Activated CD8-positive, alpha-beta memory T cell treated with anti-CD3 and anti-CD28 coated beads for 36 hours (primary cell): Measurements from ENCODE around the gene SHROOM3. TPM values are rescaled to one million over a fixed set of nuclear protein-coding genes. Genes with fewer than 3 reads are reported as not detected.

ENCODE experiments used
- CTCF ChIA-PET: fragments of 350-600 bp; sonication (Branson Sonifier 250); formaldehyde crosslinking; loops from one replicate; lab custom pipeline; 2021; ENCODE audit warnings: antibody characterized with exemption; lab: Charles Lee
- POLR2A ChIA-PET: fragments of 350-600 bp; sonication (Branson Sonifier 250); formaldehyde crosslinking; loops from one replicate; lab custom pipeline; 2021; ENCODE audit warnings: antibody characterized with exemption; lab: Charles Lee
- total RNA-seq, 2 experiments: library from RNA; stranded (reverse); gene quantifications; one replicate each; pipeline ENCODE4 v1.2.3, GENCODE V29; 2021

Gene SHROOM3
- total RNA-seq, 2 experiments from 2014 or later, result not detected

GRCh38 chr4:76556452-76556851 lies 121.4 kb downstream of the SHROOM3 start:
- ChIA-PET POLR2A (no interaction called here), CTCF (no interaction called here)

GRCh38 chr4:76558396-76559235 lies 123.6 kb downstream of the SHROOM3 start:
- CTCF ChIA-PET, result no interaction called here
- POLR2A ChIA-PET, result no interaction called here

DNA sequence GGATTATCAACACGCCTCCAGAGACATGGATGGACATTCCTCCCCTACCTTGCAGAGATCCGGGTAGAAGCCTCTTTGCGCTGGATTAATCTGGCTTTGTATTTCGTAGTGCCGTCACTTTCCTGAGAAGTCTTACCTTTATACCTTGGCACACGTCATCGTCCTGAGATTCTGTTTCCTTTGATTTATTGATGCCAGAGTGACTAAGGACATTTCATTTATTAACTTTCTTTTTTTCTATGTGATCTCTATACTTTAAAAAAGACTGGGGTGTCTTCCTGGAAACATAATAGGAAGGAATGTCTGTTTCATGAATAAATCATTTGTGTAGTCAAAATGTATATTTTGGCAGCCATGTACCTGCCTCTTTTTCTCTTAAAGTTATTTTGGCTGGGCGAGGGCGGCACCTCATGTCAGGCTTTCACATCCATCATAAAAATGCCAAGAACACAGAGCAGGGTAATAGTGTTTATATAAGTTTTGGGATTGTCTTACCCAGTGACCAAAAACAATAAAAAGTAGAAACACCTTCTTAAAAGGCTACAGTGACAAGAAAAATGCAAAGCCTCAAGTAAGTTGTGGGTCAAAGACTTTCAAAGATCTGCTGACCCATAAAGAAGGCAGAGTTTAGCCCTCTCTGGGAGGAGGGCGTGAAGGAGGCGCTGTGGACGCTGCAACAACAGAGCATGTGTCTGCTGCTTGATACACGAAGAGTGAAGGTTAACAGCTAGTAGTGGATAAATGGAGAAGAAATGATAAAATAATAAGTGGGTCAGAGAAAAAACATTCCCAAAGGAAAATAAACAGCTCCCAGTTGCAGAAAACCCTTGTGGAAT lies 124.4 kb downstream of the SHROOM3 start:
- ChIA-PET POLR2A (no interaction called here), CTCF (no interaction called here)

DNA sequence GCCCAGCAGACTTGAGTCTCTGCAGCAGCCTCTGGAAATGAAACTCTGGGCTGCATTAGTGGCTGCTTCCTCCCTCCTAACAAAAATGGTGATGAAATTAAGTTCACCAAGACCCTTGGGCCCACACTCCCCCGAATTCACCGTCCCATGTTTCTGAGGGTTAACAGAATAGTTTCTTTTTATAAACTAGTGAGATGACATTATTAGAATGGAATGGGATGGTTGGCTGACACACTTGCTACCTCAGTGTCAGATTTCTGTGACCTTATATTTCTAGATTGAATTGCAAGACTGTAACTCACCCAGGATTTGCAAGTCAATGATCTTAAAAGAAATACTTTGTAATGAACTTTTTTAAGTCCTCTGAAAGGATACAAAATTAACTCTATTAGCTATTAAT lies 127.1 kb downstream of the SHROOM3 start:
- CTCF ChIA-PET, result no interaction called here
- POLR2A ChIA-PET, result no interaction called here

GRCh38 chr4:76562836-76563453 lies 127.9 kb downstream of the SHROOM3 start:
- ChIA-PET POLR2A (no interaction called here), CTCF (no interaction called here)

DNA sequence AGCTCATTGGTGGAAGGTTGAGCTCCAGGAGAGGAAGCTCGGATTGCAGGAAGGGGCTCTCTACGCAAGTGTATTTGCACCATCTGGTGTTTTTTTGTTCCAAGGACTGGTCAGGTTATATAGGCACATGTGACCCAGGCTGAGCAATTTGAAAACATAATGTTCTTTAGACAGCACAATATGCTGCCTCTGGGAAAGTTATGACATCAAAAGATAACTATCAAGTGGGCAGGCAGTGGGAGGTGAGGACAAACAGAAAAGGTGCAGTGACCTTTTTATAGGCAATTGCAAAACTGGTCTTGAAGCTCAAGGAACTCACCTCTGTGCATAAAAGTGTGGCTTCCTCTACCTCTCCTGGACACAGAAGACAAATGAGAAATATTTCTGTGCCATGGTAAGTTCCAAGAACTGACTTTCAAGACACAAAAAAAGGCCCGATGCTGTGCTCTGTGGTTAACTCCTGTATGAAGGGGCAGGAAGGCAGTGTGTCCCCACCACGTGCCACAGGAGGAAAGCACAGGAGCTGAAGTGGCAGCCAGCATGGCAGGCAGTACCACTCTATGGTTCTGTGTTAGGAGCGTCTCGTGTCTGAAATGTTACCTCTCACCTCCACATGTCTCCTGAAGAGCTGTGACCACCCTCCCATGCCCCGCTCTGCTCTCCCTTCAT lies 128.6 kb downstream of the SHROOM3 start:
- ChIA-PET CTCF (no interaction called here), POLR2A (no interaction called here)

DNA sequence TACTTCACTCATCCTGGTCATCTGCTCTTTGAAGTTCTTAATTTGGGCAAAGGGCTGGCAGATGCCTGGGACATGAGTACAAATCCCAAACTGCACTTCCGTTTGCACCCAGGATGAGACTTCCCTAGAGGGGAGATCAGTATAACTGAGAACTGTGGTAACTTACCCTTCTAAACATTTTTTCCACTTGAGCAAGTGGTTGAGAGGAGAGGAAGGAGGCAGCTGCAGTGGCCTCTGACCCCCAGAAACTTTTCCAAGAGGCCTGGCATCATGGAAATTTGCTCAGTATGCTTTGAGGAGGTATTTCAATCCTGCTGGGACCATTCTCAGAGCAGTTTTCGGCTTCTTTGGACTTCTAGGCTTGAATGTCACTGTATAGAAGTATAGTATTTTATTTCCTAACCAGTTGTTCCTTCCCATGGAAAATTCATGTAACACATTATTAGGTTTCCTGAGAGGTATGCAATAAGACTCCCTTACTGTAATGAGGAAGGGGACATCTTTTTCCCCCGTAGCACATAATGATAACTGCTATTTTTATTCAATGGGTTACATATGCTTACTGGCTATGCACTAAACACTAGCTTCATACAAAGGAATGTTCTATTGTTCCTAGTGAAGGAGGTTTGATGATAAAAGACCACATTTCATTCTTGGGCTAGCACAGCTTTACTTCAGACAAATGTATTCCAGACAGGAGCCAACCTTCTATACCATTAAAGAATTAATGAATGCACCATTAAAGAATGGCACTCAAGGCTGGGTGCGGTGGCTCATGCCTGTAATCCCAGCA lies 129.3 kb downstream of the SHROOM3 start:
- POLR2A ChIA-PET, result no interaction called here
- CTCF ChIA-PET, result no interaction called here

- ChIA-PET CTCF (no interaction called here), POLR2A (no interaction called here)
These were observed 133.2 kb downstream of the SHROOM3 start for GRCh38 chr4:76568262-76568661.

GRCh38 chr4:76569225-76569624 lies 134.2 kb downstream of the SHROOM3 start:
- ChIA-PET CTCF (no interaction called here), POLR2A (no interaction called here)

DNA sequence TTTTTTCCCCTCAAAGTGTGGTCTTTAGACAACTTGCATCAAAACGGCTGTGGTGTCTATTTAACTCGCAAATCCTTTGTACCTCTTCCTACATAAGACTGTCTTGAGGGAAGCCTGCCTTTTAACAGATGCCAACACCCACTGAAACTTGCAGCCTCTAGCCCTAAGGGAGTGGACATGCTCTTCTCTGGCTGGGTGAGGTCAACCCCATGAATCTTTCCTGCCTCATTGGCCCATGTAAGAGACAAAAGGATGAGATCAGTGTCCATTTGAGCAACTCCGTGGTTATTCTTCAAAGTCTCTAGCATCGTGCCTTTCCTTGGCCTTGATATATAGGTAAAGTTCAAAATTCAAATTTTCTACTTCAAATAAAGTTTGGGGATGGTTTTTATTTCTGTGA lies 134.7 kb downstream of the SHROOM3 start:
- CTCF ChIA-PET, result no interaction called here
- POLR2A ChIA-PET, result no interaction called here

DNA sequence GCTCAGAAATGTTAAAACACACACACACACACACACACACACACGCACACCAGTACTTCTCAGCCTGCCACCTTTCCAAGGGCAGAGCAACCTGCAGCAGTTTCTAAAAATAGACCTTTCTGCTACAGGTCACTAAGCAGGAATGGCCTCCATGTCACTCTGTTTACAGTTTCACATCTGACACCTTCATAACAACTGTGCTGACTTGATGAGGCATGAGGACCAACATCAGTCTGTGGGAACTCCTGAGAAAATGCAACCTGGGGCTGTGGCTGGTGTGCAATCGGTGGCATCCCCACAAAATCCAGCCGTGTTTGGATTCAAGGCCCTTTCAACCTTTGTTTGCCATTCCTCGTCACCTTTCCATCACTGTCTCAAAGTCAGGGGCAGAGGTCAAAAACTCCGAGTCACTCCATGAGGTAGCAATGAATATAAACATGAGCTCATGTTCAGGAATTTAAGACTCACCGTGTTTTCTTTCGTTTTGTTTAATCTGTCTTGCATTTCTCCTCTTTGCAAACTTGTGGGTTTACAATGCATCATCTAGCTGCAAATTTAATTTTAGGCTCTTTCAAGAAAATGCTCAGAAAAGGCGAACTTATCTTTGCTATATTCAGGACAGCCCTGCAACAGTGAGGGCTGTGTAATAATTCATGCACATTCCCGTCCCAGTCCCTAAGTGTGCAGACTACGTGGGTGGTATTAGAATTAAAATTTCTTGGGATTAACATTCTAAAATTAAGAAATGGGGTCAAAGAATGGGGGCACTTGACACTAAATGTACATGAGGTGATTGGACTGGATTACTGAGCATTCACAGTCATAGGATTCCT lies 135.3 kb downstream of the SHROOM3 start:
- CTCF ChIA-PET, result no interaction called here
- POLR2A ChIA-PET, result no interaction called here

- CTCF ChIA-PET, result no interaction called here
- POLR2A ChIA-PET, result no interaction called here
These were observed 136.2 kb downstream of the SHROOM3 start for GRCh38 chr4:76571274-76571673.

- CTCF ChIA-PET, result no interaction called here
- POLR2A ChIA-PET, result no interaction called here
These were observed 137.2 kb downstream of the SHROOM3 start for GRCh38 chr4:76572224-76572623.

GRCh38 chr4:76576824-76577223 lies 141.8 kb downstream of the SHROOM3 start:
- ChIA-PET CTCF (no interaction called here), POLR2A (no interaction called here)

DNA sequence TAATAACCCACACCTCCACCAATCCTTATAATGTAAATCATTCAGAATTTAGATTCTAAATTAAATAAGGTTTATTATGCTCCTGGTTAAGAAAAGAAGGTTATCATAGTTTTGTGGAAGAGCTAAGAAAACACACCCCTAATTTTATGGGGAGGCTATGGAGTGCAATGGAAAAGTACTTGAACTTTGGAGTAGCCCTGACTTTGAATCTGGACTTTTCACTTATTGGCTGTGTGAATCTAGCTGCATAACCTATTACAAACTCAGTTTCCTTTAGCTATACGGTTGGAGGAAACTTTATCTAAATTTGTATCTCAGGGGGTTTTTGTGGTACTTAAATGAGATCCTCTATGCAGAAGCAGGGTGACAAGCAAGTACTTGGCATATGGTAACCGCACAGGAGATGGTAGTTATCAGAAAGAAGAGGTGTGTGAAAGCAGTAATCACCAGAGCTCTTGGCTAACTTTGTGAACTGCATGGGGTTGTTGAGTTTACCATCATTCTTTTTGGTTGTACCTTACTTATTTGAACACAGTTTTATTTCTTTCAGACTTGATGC lies 143.1 kb downstream of the SHROOM3 start:
- ChIA-PET CTCF (no interaction called here), POLR2A (no interaction called here)

DNA sequence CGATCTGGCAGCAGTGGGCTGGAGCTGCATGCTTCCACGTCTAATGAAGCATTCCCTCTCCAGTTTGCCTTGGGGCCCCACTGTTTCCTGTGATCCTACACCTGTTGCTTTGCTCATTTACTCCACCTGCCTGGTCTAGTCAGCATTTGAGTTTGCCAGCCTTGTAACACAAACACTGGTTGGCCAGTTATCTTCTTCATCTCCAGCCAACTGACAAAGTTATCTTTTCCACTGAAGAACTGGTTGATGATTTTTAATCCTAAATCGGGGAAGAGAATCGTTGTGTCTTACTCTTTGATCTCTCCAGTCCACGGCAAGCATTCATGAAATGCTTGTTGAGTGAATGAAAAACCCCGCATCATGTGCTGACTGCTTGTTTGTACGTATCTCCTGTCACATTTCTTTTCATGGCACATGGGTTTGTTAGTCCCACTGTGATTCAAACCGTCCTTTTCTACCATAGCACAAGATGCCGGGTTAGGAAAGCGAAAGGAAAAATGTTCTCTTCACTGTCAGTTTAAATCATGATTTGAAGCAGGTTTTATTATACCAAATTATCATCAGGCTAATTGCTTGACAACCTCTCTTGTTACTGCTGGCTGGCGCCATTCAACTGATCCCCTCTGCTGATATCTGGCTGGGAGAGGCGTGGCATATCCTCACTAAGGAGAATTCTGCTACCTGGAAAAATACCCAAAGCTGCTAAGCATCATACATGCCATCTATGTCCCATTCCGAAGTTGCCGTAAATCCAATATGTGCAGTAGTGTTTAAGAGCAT lies 144.8 kb downstream of the SHROOM3 start:
- CTCF ChIA-PET, result no interaction called here
- POLR2A ChIA-PET, result no interaction called here
